GM23338 (cell line): ENCODE data around the gene CCDC196. TPM values are rescaled to one million over a fixed set of nuclear protein-coding genes. Genes with fewer than 3 reads are reported as not detected.

Experiments
- ATAC-seq: fragments of 200-7000 bp; cut with Tn5 transposase; 3 replicates; pipeline ENCODE4 v1.9.1; 2020
- DNase-seq: peaks from one replicate; pipeline ENCODE4 v3.0.0-alpha.2; 2015; ENCODE audit warnings: low spot score
- H2AFZ ChIP-seq: fragments of 200-600 bp; sonication (generic); 2 replicates; pipeline ENCODE4 v1.8.0; 2016; ENCODE audit warnings: antibody characterized with exemption, mild to moderate bottlenecking, moderate library complexity
- H3F3A ChIP-seq: fragments of 200-600 bp; sonication (generic); replicated peaks from 2 replicates; pipeline ENCODE4 v1.8.0; 2017; ENCODE audit warnings: antibody characterized with exemption, mixed run types, low read depth
- H3K27ac ChIP-seq: fragments of 200-600 bp; sonication (generic); 2 replicates; pipeline ENCODE4 v1.6.1; 2016; ENCODE audit warnings: low read depth
- H3K27me3 ChIP-seq: fragments of 200-600 bp; sonication (generic); 2 replicates; pipeline ENCODE4 v1.8.0; 2016; ENCODE audit warnings: mild to moderate bottlenecking, mixed run types, moderate library complexity; ENCODE audit not compliant: insufficient read depth
- H3K36me3 ChIP-seq: fragments of 200-600 bp; sonication (generic); 2 replicates; pipeline ENCODE4 v1.8.0; 2016; ENCODE audit warnings: mild to moderate bottlenecking; ENCODE audit not compliant: insufficient read depth
- H3K4me1 ChIP-seq: fragments of 200-600 bp; sonication (generic); 2 replicates; pipeline ENCODE4 v1.8.0; 2016; ENCODE audit warnings: mild to moderate bottlenecking, moderate library complexity; ENCODE audit not compliant: insufficient read depth
- H3K4me2 ChIP-seq: fragments of 200-600 bp; sonication (generic); 2 replicates; pipeline ENCODE4 v1.7.1; 2017; ENCODE audit warnings: mixed run types
- H3K4me3 ChIP-seq: fragments of 200-600 bp; sonication (generic); 2 replicates; pipeline ENCODE4 v1.6.1; 2016; ENCODE audit warnings: mixed run types
- H3K79me2 ChIP-seq: fragments of 200-600 bp; sonication (generic); replicated peaks from 2 replicates; pipeline ENCODE4 v1.8.0; 2017; ENCODE audit warnings: mild to moderate bottlenecking; ENCODE audit not compliant: insufficient read depth
- H3K9me2 ChIP-seq: fragments of 200-600 bp; sonication (generic); 2 replicates; pipeline ENCODE4 v1.8.0; 2017; ENCODE audit not compliant: insufficient read depth
- H4K20me1 ChIP-seq: fragments of 200-600 bp; sonication (generic); replicated peaks from 2 replicates; pipeline ENCODE4 v1.8.0; 2017; ENCODE audit warnings: mild to moderate bottlenecking; ENCODE audit not compliant: insufficient read depth
- H3K27ac Mint-ChIP-seq: 2 replicates; pipeline ENCODE4 v1.8.0; 2020; ENCODE audit warnings: inconsistent platforms, mild to moderate bottlenecking, moderate library complexity, mixed read lengths
- H3K27me3 Mint-ChIP-seq: 3 replicates; pipeline ENCODE4 v1.8.0; 2022; ENCODE audit warnings: low read depth, mild to moderate bottlenecking, moderate library complexity, mixed read lengths, inconsistent platforms; ENCODE audit not compliant: insufficient read depth, poor library complexity
- H3K36me3 Mint-ChIP-seq: 3 replicates; pipeline ENCODE4 v1.8.0; 2021; ENCODE audit warnings: low read depth, mild to moderate bottlenecking, inconsistent platforms, moderate library complexity, mixed read lengths
- H3K4me1 Mint-ChIP-seq: 3 replicates; pipeline ENCODE4 v1.8.0; 2020; ENCODE audit warnings: mild to moderate bottlenecking, inconsistent platforms, mixed read lengths
- H3K4me3 Mint-ChIP-seq: 3 replicates; pipeline ENCODE4 v1.8.0; 2021; ENCODE audit warnings: moderate library complexity, mild to moderate bottlenecking, inconsistent platforms, mixed read lengths
- H3K9me3 Mint-ChIP-seq: 3 replicates; pipeline ENCODE4 v1.8.0; 2020; ENCODE audit warnings: moderate library complexity, mild to moderate bottlenecking, inconsistent platforms, mixed read lengths
- EZH2 ChIP-seq: fragments of 200-600 bp; sonication (generic); IDR thresholded peaks from one replicate; pipeline ENCODE4 v1.8.0; 2017; ENCODE audit warnings: antibody characterized with exemption, mild to moderate bottlenecking, low read depth; ENCODE audit not compliant: unreplicated experiment
- POLR2AphosphoS5 ChIP-seq: IDR thresholded peaks from 2 replicates; pipeline ENCODE4 v1.6.1; 2016; ENCODE audit warnings: antibody characterized with exemption, low read depth
- STAT1 ChIP-seq: IDR thresholded peaks from one replicate; pipeline ENCODE4 v1.6.1; 2016; ENCODE audit warnings: antibody characterized with exemption; ENCODE audit not compliant: unreplicated experiment
- ZNF114 ChIP-seq: fragments of 250-450 bp; sonication (Bioruptor Pico); IDR thresholded peaks from 2 replicates; pipeline ENCODE4 v1.5.0; 2020; ENCODE audit warnings: mild to moderate bottlenecking, moderate library complexity
- ZNF331 ChIP-seq: fragments of 250-450 bp; sonication (Bioruptor Pico); IDR thresholded peaks from 2 replicates; pipeline ENCODE4 v1.5.0; 2020; ENCODE audit warnings: low read depth, mild to moderate bottlenecking, moderate library complexity
- polyA plus RNA-seq: library from polyadenylated mRNA; unstranded; fragments of >200 nt; fragmentation: Nextera tagmentation; extraction: Ambion mirVana; gene quantifications from 2 replicates; pipeline ENCODE4 v1.2.1, GENCODE V29; 2016
- total RNA-seq: library from RNA; depleted of rRNA; stranded (reverse); fragments of >200 nt; shearing (Covaris generic); gene quantifications from 2 replicates; pipeline ENCODE4 v1.2.3, GENCODE V29; 2014
- TF ChIP-seq, protein P1 (sequence below), 2 experiments: fragments of 200-600 bp in 1 of 2; sonication (generic) in 1 of 2; conservative IDR thresholded peaks; 2 replicates each; pipeline versions ENCODE4 v1.5.1 to v1.6.1; 2016 to 2017; ENCODE audit warnings: antibody characterized with exemption in 2 of 2, low read depth in 2 of 2, mild to moderate bottlenecking in 2 of 2, moderate library complexity in 1 of 2

The CCDC196 gene
- total and polyA plus RNA-seq, 2 experiments from 2014 or later = 0.27 TPM; not detected in 1

DNA sequence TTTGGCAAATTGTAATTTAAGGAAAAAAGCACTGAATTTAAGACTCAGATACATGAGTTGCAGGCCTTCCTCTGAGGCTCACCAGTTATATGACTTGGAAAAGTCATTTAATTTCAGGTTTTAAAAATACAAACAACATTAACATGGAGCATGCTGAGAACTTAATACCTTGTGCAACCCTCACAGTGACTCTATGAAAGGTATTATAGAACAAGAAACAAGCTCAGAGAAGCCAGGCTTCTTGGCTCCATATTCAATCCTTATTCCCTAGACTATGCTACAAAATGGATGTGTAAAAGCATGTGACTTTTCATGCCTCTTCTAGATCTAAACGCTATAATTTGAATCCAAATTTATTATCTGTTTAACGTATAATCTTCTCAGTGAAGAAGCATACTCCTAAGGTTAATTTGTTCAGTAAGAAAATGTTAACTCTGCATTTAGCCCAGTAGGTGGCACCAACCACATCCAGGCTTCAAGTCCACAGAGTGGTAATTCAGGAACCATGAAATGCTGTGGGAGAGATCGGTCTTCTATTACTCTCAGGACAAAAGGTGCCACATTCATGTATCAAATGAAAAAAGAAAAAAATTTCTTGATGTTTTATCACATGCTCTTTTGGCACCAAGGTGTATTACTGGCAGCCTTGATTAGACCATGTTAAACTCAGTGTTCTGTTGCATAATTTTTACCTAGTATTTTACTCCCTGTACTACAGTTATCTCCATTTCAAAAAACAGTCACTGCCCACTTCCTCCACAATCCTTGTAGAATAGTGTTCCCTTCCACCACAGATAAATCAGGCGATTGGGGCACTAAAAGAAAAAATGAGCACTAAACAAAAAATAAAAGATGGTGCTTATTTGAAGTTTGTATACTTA lies 9.3 kb downstream of the CCDC196 start:
- H2AFZ ChIP-seq = no peak overlapping the region
- peak; percentile 69 for DNase-seq
- Mint-ChIP-seq H3K4me1 (peaks cover 5% of the 10 kb centered on the region; the same call in 1 of the 3 replicates), H3K9me3 (no peaks in the 10 kb centered on the region), H3K27me3 (peaks cover 4% of the 10 kb centered on the region), H3K27ac (no peak overlapping the region), H3K4me3 (no peak overlapping the region), H3K36me3 (no peaks in the 10 kb centered on the region)
- H4K20me1 ChIP-seq = no peaks in the 10 kb centered on the region
- no peak overlapping the region for H3K27ac ChIP-seq
- ATAC-seq = peak; percentile 93
- H3K9me2 ChIP-seq = no peaks in the 10 kb centered on the region
- no peak overlapping the region for H3K4me2 ChIP-seq
- H3K36me3 ChIP-seq = no peaks in the 10 kb centered on the region
- H3K4me1 ChIP-seq = no peaks in the 10 kb centered on the region
- no peak for TF ChIP-seq POLR2AphosphoS5
- TF ChIP-seq, protein P1, sequence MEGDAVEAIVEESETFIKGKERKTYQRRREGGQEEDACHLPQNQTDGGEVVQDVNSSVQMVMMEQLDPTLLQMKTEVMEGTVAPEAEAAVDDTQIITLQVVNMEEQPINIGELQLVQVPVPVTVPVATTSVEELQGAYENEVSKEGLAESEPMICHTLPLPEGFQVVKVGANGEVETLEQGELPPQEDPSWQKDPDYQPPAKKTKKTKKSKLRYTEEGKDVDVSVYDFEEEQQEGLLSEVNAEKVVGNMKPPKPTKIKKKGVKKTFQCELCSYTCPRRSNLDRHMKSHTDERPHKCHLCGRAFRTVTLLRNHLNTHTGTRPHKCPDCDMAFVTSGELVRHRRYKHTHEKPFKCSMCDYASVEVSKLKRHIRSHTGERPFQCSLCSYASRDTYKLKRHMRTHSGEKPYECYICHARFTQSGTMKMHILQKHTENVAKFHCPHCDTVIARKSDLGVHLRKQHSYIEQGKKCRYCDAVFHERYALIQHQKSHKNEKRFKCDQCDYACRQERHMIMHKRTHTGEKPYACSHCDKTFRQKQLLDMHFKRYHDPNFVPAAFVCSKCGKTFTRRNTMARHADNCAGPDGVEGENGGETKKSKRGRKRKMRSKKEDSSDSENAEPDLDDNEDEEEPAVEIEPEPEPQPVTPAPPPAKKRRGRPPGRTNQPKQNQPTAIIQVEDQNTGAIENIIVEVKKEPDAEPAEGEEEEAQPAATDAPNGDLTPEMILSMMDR (conservative IDR thresholded peaks at IDR 0.05; ENCODE audit: low read depth in 2 of 2) = peak; percentile 83
- no peaks in the 10 kb centered on the region for H3K27me3 ChIP-seq
- H3K79me2 ChIP-seq = no peaks in the 10 kb centered on the region
- H3F3A ChIP-seq = no peaks in the 10 kb centered on the region
- no peak overlapping the region for H3K4me3 ChIP-seq

- H3K4me1 Mint-ChIP-seq = peaks cover 5% of the 10 kb centered on the region; the same call in 1 of the 3 replicates
- no peaks in the 10 kb centered on the region for H3F3A ChIP-seq
- H3K9me3 Mint-ChIP-seq = no peaks in the 10 kb centered on the region
- no peak overlapping the region for H3K4me3 Mint-ChIP-seq
- no peaks in the 10 kb centered on the region for H3K9me2 ChIP-seq
- no peaks in the 10 kb centered on the region for H3K79me2 ChIP-seq
- DNase-seq (no peak), ATAC-seq (no peak)
- H3K4me2 ChIP-seq = no peak overlapping the region
- no peak overlapping the region for H2AFZ ChIP-seq
- H3K4me1 ChIP-seq = no peaks in the 10 kb centered on the region
- H3K27ac ChIP-seq = no peak overlapping the region
- peaks cover 4% of the 10 kb centered on the region for H3K27me3 Mint-ChIP-seq
- no peaks in the 10 kb centered on the region for H4K20me1 ChIP-seq
- H3K4me3 ChIP-seq = no peak overlapping the region
- no peak overlapping the region for H3K27ac Mint-ChIP-seq
- no peaks in the 10 kb centered on the region for H3K36me3 Mint-ChIP-seq
- TF ChIP-seq, protein P1 (conservative IDR thresholded peaks at IDR 0.05; ENCODE audit: low read depth in 2 of 2) = no peak
- TF ChIP-seq STAT1 = no peak
- no peak for TF ChIP-seq ZNF331 (CRISPR knock-in tag)
- TF ChIP-seq EZH2 = no peak
- no peak for TF ChIP-seq ZNF114 (CRISPR knock-in tag)
- H3K36me3 ChIP-seq = no peaks in the 10 kb centered on the region
- H3K27me3 ChIP-seq = no peaks in the 10 kb centered on the region
These were observed 10.1 kb downstream of the CCDC196 start for GRCh38 chr14:66496188-66496807.
